ENCODE measurements around the gene ESPN.

The ESPN gene

DNA sequence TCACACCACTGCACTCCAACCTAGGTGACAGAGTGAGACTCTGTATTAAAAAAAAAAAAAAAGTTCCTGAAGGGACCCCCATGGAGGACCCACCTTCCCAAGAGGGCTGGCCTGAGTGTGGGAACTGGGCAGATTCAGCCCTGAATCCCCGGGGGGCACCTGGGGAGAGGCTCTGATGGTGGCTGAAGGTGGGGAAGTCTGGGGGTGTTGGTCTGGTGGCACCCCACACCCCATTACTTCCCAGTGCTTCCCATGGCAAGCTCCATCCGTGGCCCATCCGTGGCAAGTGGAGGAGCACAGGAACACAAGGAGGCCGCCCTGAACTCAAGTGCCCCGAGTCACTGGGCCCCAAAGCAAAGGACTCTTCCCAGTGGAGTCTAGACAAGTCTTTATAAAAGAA, 42.2 kb downstream of the ESPN start:
- no peak for DNase-seq (ENCODE audit: low spot score)

- DNase-seq (ENCODE audit: low spot score), result no peak
Measured at GRCh38 chr1:6467224-6467623, 42.6 kb downstream of the ESPN start.

DNA sequence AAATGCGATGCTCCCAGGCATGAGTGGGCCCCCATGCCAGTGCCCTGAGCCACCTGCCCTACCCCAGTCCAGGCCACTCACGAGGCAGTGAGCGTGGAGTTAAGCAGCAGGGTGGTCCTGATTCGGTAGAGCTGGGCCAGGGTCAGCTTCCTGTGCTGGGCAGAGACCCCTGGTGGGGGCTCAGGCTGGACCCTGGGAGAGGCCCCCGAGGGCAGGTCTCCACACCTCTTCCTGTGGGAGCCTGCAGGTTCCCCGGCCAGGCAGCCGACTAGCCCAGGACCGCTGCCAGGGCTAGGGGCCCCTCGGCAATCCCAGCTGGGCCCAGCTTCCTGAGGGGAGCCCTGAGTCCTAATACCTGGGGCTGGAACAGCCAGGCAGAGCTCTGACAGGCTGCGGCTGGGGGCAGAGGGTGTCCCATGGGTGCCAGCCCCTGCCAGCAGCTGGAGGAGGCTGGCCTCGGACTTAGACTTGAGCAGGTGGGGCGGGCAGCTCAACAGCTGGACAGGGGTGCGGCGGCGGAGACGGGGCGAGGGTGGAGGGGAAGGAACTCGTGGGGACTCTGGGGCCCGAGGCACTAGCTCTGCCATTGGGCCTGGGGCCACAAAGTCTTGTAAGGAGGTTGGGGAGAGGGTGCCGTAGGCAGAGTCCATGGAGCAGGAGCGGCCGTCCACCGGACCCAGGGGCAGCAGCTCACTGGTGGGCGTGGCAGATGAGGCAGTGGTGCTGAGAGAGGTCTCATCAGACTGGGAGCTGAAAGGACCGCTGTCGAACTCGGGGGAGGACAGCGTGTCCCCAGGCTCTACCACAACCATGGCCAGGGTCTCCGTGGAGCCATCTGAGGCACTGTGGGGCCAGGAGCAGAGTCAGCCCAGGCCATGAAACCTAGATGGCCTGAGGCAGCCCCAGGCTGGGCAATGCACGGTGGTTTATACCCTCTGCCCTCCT, 43.4 kb downstream of the ESPN start:
- no peak for DNase-seq (ENCODE audit: low spot score)

- DNase-seq (ENCODE audit: low spot score), result no peak
Measured at GRCh38 chr1:6468729-6469461, 44.3 kb downstream of the ESPN start.

- DNase-seq (ENCODE audit: low spot score), result no peak
Measured at GRCh38 chr1:6470132-6471085, 45.8 kb downstream of the ESPN start.

- DNase-seq (ENCODE audit: low spot score), result no peak
Measured at GRCh38 chr1:6471086-6471969, 46.8 kb downstream of the ESPN start.

GRCh38 chr1:6471970-6472368, 47.4 kb downstream of the ESPN start:
- DNase-seq (ENCODE audit: low spot score), result no peak

DNA sequence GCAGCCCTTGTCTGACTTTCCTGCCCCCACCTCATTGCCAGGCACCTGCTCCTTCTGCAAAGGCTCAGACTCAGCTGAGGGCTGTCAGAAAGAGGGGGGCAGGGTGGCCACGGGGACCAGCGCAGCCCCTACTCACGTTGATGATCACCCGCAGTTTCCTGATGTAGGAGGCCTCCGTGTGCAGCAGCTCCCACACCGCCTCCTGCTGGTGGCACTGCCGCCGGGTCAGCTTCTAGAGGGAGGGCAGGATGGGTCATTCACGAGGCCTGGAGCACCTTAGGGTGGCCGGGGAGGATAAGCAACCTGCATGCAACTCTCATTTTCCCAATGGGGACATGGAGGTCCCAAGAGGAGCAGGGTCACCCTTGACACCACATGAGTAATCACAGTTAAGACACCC, 47.8 kb downstream of the ESPN start:
- DNase-seq (ENCODE audit: low spot score), result no peak

GRCh38 chr1:6473156-6473555, 48.6 kb downstream of the ESPN start:
- DNase-seq (ENCODE audit: low spot score), result no peak

- DNase-seq (ENCODE audit: low spot score), result no peak
Measured at GRCh38 chr1:6473974-6474814, 49.6 kb downstream of the ESPN start.

DNA sequence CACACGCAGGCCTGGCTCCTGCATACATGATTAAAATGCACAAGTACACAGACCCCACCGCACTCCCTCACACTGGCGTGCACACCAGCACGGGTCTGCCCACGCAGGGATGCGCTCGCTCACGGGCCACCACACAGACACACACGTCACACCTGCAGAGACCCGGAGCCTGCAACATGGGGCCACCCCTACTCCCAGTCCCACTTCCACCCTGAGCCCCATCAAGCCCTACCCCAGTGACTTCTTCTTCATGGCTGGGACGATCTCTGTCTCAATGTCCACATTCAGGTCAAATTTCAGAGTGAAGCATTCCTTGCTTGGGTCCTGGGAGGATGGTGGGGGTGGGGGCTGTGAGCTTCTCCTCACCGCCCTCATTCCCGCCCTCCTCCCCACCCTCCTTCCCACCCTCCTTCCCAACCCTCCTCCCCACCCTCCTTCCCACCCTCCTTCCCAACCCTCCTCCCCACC, 50.3 kb downstream of the ESPN start:
- no peak for DNase-seq (ENCODE audit: low spot score)

- DNase-seq (ENCODE audit: low spot score), result no peak
Measured at GRCh38 chr1:6475381-6476133, 51.0 kb downstream of the ESPN start.

GRCh38 chr1:6476483-6476882, 51.9 kb downstream of the ESPN start:
- no peak for DNase-seq (ENCODE audit: low spot score)

GRCh38 chr1:6477039-6477820, 52.7 kb downstream of the ESPN start:
- DNase-seq (ENCODE audit: low spot score), result no peak

DNA sequence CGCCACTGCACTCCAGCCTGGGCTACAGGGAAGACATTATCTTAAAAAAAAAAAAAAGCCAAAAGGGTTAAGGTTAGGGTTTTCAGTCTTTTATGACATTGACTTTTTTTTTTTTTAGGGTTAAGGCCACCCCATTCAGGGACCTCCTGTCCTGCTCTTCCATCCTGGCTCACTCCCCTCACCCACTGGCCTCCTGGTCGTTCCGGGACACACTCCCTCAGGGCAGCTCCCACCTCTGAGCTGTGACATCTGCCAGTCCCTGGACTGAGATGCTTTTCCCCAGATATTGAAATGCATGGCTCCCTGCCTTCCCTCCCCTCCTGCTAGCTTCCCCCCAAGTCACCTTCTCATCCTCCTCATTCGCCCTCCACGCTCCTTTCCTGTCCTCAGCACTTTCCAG, 57.2 kb downstream of the ESPN start:
- no peak for DNase-seq (ENCODE audit: low spot score)

- no peak for DNase-seq (ENCODE audit: low spot score)
Measured at GRCh38 chr1:6483017-6483760, 58.6 kb downstream of the ESPN start.

GRCh38 chr1:6483761-6484117, 59.2 kb downstream of the ESPN start:
- DNase-seq (ENCODE audit: low spot score), result no peak

- no peak for DNase-seq (ENCODE audit: low spot score)
Measured at GRCh38 chr1:6484826-6485167, 60.2 kb downstream of the ESPN start.

All from globus pallidus (tissue), 1 donor.